NCI-H2107 treated with DMSO at 0.1 percent for 48 hours (cell line): Measurements from ENCODE around the gene GLCE.
A peak's percentile ranks its signal among the peaks of the same experiment; 100 is the strongest.
"Not testable (repeated sequence)": the region's sequence is repeated elsewhere in the genome, so short reads cannot be mapped to it uniquely, and the experiment has no call there.

Experiments
- DNase-seq: peaks from one replicate; lab custom pipeline; 2025; ENCODE audit not compliant: unreplicated experiment; lab: John Stamatoyannopoulos, UW

GLCE gene

GRCh38 chr15:69158843-69159240 is 1.6 kb upstream of the GLCE start:
- DNase-seq = no peak

- DNase-seq = no peak
Observed at GRCh38 chr15:69159805-69160140, 662 bp upstream of the GLCE start.

- peak; percentile 4 for DNase-seq
Observed at GRCh38 chr15:69161079-69161877, 843 bp downstream of the GLCE start.

- DNase-seq = no peak
Observed at GRCh38 chr15:69161878-69162213, 1.4 kb downstream of the GLCE start.

DNA sequence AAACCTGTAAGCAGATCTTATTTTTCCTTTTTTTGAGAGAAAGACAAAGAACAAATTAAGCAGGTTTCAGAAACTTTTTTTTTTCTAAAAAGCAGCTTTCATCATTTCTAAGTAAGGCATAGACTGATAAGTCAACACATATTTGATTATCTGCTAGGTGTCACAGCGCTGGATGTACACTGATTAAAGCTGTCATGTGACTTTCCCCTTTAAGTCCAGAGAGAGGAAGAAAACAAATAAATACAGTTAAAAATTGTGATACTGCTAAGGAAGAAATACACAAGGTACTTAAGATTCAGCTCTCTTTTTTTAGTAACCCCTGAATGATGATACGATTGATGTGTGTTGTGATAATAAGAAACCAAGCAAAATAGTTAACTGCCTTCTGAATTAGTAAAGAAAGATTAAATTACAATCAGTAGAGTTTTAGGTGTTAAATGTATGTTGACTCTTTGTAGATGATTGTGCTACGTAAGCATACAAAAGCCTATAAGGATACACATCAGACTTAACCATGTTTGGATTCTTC is 2.8 kb downstream of the GLCE start:
- no peak for DNase-seq

GRCh38 chr15:69164807-69165636 is 4.6 kb downstream of the GLCE start:
- no peak for DNase-seq

- DNase-seq = no peak
Observed at GRCh38 chr15:69165637-69166025, 5.2 kb downstream of the GLCE start.

DNA sequence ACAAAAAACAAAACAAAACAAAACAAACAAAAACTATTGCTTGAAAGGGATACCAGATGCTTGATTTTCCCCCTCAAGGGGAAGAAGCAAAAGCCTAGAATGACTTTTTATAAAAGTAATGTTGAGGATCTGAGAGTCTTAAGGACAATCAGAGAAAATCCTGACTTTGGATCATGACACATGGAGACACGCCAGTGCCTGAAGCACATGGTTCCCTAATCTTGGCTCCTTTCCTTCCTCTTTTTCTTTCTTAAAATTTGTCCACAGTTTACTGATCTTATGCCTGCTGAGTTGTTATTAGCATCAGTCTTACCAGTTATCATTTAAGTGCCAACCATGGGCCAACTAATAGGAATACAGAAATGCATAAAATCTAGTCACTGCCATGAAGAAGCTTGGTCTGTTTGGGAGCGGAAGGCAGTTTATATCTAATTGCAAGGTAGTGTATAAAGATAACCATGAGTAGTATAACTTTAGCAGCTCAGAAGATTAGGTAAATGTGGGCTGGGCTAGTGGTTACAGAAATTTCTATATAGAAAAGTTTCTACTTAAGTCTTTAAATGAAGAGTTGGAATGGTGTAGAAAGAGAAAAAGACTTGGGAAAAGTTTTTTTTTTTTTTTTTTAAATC is 6.9 kb downstream of the GLCE start:
- no peak for DNase-seq

DNA sequence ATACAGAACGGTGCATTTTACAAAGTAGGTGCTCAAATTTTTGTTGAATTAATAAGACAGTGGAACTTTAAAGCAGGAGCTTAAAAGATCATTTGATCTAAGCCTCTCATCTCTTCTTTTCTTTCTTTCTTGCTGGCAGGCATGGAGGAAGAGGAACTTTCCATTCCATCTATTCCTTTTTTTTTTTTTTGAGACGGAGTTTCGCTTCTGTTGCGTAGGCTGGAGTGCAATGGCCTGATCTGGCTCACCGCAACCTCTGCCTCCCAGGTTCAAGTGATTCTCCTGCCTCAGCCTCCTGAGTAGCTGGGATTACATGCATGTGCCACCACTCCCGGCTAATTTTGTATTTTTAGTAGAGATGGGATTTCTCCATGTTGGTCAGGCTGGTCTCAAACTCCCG is 7.9 kb downstream of the GLCE start:
- not testable (repeated sequence) for DNase-seq

DNA sequence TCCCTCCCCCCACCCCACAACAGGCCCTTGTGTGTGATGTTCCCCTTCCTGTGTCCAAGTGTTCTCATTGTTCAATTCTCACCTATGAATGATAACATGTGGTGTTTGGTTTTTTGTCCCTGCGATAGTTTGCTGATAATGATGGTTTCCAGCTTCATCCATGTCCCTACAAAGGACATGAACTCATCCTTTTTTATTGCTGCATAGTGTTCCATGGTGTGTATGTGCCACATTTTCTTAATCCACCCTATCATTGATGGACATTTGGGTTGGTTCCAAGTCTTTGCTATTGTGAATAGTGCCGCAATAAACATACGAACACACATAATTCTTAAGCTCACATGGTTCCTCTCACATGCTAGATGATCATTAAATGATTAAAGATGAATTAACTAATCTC is 9.1 kb downstream of the GLCE start:
- DNase-seq = not testable (repeated sequence)

DNA sequence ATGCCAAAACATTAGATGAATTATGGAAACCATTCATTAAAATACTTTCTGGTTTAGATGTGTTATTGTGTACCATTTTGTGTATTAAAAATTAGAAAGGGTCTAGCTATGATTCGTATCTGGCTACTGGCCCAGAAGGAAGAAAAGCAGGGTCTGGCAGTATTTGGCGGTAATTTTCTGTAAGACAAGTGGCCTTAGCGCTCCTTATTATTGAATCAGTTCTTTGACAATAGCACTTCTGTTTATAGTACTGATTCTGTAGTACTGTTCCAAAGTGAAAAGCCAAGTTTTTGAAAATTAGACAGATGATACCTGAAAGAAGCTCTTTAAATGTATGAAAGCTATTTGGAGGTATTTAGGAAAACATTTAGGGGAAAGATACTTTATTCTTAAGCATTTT is 10.2 kb downstream of the GLCE start:
- DNase-seq = no peak

GRCh38 chr15:69172847-69173246 is 12.4 kb downstream of the GLCE start:
- DNase-seq = no peak

- no peak for DNase-seq
Observed at GRCh38 chr15:69175536-69175935, 15.1 kb downstream of the GLCE start.

DNA sequence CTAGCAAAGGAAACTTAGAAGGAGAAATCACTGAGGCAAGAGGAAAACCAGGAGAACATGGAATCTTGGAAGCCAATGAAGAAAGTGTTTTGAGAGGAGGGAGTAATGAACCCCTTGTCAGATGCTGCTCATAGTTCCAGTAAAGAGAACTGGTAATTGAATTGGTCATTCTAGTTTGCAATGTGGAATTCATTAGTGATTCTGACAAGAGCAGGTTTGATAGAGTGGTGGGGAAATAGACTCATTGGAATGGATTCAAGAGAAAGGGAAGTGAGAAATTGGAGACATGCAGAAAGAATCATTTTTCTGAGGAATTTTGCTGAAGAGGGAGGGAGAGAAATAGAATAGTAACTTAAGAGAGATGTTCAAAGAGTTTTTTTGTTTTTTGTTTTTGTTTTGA is 21.0 kb downstream of the GLCE start:
- no peak for DNase-seq

DNA sequence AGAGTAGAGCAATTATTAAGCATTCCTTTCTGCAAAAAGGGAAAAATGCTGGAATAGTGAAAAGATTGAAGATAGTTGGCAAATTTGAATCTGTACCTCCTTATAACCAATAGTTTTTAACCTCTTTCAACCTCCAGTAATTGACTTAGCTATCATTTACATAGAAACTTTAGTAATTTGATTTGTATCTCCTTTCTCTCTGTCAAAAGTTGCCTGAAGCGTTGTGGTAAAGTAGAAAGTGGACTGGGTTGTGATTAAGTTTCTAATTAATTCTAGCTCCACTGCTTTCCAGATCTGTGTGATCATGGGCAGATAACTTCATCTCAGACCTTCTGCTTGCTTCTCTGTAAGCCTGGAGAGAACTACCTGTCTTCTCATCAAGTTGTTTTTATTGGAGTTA is 24.8 kb downstream of the GLCE start:
- no peak for DNase-seq

DNA sequence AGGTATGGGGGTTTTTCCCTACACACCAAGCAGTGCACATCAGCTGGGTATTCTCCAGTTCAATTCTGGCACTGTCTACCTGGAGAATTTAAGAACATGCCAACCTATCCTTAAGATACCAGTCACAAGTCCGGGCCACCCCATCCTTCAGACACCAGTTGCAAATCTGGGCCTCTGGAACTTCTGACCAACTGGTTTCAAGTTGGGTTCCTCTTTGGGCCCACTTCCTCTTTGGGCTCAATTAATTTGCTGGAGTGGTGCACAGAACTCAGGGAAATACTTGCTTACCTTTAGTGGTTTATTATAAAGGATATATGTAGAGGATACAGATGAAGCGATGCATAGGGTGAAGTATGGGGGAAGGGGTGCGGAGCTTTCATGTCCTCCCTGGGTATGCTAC is 25.3 kb downstream of the GLCE start:
- DNase-seq = no peak

DNA sequence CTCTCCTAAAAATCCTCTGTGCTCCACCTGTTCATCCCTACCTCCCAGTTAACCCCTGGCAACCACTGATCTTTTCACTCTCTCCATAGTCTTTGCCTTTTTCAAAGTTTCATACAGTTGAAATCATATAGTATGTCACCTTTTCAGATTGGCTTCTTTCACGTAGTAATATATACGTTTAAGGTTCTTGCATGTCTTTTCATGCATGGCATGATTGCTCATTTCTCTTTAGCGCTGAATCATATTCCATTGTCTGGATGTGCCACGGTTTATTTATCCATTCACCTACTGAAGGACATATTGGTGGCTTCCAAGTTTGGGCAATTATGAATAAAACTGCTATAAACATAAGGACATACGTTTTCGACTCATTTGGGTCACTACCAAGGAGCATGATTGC is 28.7 kb downstream of the GLCE start:
- no peak for DNase-seq

GRCh38 chr15:69190091-69190490 is 29.7 kb downstream of the GLCE start:
- DNase-seq = no peak

DNA sequence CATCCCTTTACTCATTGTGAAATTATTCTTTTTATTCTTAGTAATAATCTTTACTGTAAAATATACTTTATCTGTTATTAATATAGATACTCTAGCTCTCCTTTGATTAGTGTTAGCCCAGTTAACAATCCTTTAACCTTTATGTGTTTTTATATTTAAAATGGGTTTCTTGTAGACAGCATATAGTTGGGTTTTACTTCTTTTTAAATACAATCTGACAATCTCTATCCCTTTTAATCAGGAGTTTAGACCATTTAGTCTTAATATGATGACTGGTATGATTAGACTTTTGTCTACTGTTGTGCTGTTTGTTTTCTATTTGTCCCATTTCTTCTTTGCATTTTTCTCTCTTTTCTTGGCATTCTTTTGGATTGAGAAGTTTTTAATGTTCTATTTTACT is 30.1 kb downstream of the GLCE start:
- DNase-seq = no peak

DNA sequence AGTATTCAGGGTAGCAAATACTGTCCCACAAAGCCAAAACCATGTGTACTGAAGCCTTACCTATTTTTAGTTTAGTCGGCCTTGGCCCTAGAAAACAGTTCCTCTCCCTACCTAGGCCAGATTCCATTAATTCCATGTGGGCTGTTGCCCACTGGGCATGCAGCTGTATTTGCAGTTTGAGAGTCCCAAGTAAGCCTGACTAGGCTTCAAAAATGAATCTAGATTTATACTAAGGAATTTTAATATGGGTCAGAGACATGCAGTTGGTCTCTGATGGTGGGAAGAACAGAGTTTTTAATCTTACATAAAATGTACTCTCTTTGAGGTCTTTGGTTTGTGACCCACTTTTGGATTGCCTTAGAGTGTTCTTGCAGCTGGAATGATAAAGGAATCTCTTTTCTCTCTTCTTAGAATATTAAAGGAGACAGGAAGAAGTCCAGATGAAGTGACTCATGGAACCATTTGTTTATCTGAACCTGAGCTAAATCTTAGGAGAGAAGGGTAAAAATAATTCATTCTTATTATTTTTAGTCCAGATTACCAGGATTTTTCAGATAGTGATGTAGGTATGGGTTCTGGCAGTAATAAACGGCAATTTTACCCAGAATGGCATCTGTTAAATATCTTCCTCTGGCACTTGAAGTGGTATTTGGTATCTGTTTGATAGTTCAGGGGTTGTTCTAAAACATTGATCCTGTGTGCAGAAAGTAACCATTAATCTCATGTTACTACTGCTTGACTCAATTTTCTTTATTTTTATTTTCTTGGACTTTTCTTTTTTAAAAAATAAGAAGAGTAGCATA is 33.8 kb downstream of the GLCE start:
- DNase-seq = no peak

- DNase-seq = no peak
Observed at GRCh38 chr15:69194854-69195253, 34.4 kb downstream of the GLCE start.
